NCI-H524 treated with DMSO at 0.1 percent for 48 hours (cell line): ENCODE results near the gene APEH.

Source experiments
- DNase-seq: peaks from one replicate; lab custom pipeline; 2025; lab: John Stamatoyannopoulos, UW

APEH gene

GRCh38 chr3:49650637-49651036 is 23.5 kb upstream of the APEH start:
- no peak for DNase-seq

GRCh38 chr3:49652218-49652902 is 21.8 kb upstream of the APEH start:
- no peak for DNase-seq

GRCh38 chr3:49652903-49653415 is 21.2 kb upstream of the APEH start:
- DNase-seq, result no peak

- DNase-seq, result no peak
These were observed 20.5 kb upstream of the APEH start for GRCh38 chr3:49653621-49654020.

- no peak for DNase-seq
These were observed 19.9 kb upstream of the APEH start for GRCh38 chr3:49654176-49654825.

- DNase-seq, result no peak
These were observed 19.1 kb upstream of the APEH start for GRCh38 chr3:49654955-49655556.

GRCh38 chr3:49655731-49656285 is 18.3 kb upstream of the APEH start:
- no peak for DNase-seq

- DNase-seq, result no peak
These were observed 17.5 kb upstream of the APEH start for GRCh38 chr3:49656541-49657112.

GRCh38 chr3:49657208-49657915 is 16.8 kb upstream of the APEH start:
- no peak for DNase-seq

- DNase-seq, result no peak
These were observed 15.4 kb upstream of the APEH start for GRCh38 chr3:49658711-49659110.

- no peak for DNase-seq
These were observed 14.4 kb upstream of the APEH start for GRCh38 chr3:49659756-49660155.

- DNase-seq, result no peak
These were observed 12.9 kb upstream of the APEH start for GRCh38 chr3:49661281-49661680.

GRCh38 chr3:49662021-49662420 is 12.1 kb upstream of the APEH start:
- DNase-seq, result no peak

- DNase-seq, result no peak
These were observed 11.3 kb upstream of the APEH start for GRCh38 chr3:49662720-49663413.

- no peak for DNase-seq
These were observed 10.3 kb upstream of the APEH start for GRCh38 chr3:49663831-49664230.

- no peak for DNase-seq
These were observed 9.9 kb upstream of the APEH start for GRCh38 chr3:49664300-49664699.

GRCh38 chr3:49665822-49666519 is 8.2 kb upstream of the APEH start:
- no peak for DNase-seq

GRCh38 chr3:49666592-49666991 is 7.6 kb upstream of the APEH start:
- DNase-seq, result no peak

- no peak for DNase-seq
These were observed 6.3 kb upstream of the APEH start for GRCh38 chr3:49667701-49668413.

GRCh38 chr3:49668414-49668797 is 5.7 kb upstream of the APEH start:
- DNase-seq, result no peak
